Glutamatergic neuron (in vitro differentiated cells): ENCODE results near the gene ZFYVE19. TPM values are rescaled to one million over a fixed set of nuclear protein-coding genes. Genes with fewer than 3 reads are reported as not detected.

Experiments
- DNase-seq: peaks from one replicate; pipeline ENCODE4 v3.0.0; 2022
- H3K27ac Mint-ChIP-seq: one replicate; pipeline ENCODE4 v1.8.0; 2020; ENCODE audit warnings: mild to moderate bottlenecking, mixed read lengths, inconsistent platforms; ENCODE audit not compliant: unreplicated experiment
- H3K27me3 Mint-ChIP-seq: one replicate; pipeline ENCODE4 v1.8.0; 2020; ENCODE audit warnings: mild to moderate bottlenecking, moderate library complexity, mixed read lengths, inconsistent platforms; ENCODE audit not compliant: unreplicated experiment
- H3K36me3 Mint-ChIP-seq: one replicate; pipeline ENCODE4 v1.8.0; 2020; ENCODE audit warnings: mild to moderate bottlenecking, mixed read lengths, inconsistent platforms; ENCODE audit not compliant: unreplicated experiment
- H3K4me1 Mint-ChIP-seq: one replicate; pipeline ENCODE4 v1.8.0; 2020; ENCODE audit warnings: mild to moderate bottlenecking, low read depth, mixed read lengths, inconsistent platforms; ENCODE audit not compliant: unreplicated experiment
- H3K4me3 Mint-ChIP-seq: one replicate; pipeline ENCODE4 v1.8.0; 2020; ENCODE audit warnings: mild to moderate bottlenecking, mixed read lengths, inconsistent platforms; ENCODE audit not compliant: unreplicated experiment
- H3K9me3 Mint-ChIP-seq: one replicate; pipeline ENCODE4 v1.8.0; 2020; ENCODE audit warnings: mild to moderate bottlenecking, moderate library complexity, mixed read lengths, inconsistent platforms; ENCODE audit not compliant: unreplicated experiment
- total RNA-seq: library from RNA; stranded (reverse); fragmentation: NEBNext Ultra II Directional; extraction: Animal tissue kit (Norgen Biotek cat#: 25700); gene quantifications from one replicate; pipeline ENCODE4 v1.2.1, GENCODE V29; 2021; ENCODE audit not compliant: unreplicated experiment
- TF ChIP-seq, protein P1 (sequence below): fragments of 200-600 bp; sonication (generic); IDR thresholded peaks from one replicate; pipeline ENCODE4 v1.5.0; 2021; ENCODE audit not compliant: partially characterized antibody, unreplicated experiment

ZFYVE19 gene
- total RNA-seq, 1 donor from 2014 or later = 11.8 TPM

DNA sequence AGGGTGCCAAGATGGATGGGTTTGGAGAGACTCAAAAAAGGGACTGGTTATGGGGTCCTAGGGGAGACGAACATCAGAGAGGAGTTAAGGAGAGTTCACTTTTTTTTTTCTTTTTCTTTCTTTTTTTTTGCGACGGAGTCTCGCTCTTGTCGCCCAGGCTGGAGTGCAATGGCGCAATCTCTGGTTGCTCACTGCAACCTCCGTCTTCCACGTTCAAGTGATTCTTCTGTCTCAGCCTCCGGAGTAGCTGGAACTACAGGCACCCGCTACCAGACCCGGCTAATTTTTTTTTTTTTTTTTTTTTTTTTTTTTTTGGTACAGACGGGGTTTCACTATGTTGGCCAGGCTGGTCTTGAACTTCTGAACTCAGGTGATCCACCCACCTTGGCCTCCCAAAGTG, 38.1 kb downstream of the ZFYVE19 start:
- Mint-ChIP-seq H3K9me3 (peaks cover 3% of the 10 kb centered on the region), H3K36me3 (no peaks in the 10 kb centered on the region), H3K27ac (no peak overlapping the region), H3K4me1 (peaks cover 12% of the 10 kb centered on the region), H3K4me3 (peak overlapping the region; percentile 84), H3K27me3 (peaks cover 18% of the 10 kb centered on the region)
- DNase-seq = no peak
- TF ChIP-seq, protein P1, sequence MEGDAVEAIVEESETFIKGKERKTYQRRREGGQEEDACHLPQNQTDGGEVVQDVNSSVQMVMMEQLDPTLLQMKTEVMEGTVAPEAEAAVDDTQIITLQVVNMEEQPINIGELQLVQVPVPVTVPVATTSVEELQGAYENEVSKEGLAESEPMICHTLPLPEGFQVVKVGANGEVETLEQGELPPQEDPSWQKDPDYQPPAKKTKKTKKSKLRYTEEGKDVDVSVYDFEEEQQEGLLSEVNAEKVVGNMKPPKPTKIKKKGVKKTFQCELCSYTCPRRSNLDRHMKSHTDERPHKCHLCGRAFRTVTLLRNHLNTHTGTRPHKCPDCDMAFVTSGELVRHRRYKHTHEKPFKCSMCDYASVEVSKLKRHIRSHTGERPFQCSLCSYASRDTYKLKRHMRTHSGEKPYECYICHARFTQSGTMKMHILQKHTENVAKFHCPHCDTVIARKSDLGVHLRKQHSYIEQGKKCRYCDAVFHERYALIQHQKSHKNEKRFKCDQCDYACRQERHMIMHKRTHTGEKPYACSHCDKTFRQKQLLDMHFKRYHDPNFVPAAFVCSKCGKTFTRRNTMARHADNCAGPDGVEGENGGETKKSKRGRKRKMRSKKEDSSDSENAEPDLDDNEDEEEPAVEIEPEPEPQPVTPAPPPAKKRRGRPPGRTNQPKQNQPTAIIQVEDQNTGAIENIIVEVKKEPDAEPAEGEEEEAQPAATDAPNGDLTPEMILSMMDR = no peak

DNA sequence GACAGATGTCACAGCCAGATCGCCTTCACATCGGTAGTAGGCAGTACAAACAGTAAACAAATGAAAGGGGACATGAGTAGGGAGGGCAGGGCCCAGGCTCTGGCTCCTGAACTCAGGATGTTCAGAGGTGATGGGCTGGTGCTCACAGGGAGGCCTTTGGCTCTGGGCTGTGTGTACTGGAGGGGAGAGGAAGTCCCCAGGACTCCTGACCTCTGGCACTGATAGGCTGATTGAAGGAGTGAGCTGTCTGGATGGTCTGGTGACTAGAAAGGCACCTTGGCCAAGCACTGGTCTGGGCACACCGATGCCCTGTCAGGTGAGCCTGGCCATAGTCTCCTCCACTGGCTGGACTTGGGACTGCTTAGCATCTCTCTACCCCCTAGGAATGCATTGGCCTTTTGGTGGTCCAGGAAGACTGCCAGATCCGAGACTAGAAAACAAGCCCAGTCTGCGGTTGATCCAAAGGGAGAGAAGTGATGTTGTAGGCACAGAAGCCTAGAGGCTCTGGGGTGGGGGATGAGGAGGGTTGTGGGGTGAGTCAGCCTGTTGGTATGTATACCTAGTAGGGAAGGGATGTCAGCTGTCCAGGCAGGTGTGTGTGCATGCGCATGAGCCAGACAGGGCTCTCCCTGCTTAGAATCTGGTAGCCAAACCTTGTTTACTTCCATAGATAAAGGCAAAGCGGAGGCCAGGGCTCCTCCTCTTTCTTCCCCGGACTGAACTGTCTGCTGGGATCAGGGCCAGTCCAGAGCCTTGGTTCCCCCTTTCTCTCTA, 38.8 kb downstream of the ZFYVE19 start:
- DNase-seq = no peak
- TF ChIP-seq, protein P1 = no peak
- peak overlapping the region; percentile 38 for H3K4me3 Mint-ChIP-seq
- H3K36me3 Mint-ChIP-seq = no peaks in the 10 kb centered on the region
- peaks cover 3% of the 10 kb centered on the region for H3K9me3 Mint-ChIP-seq
- peaks cover 14% of the 10 kb centered on the region for H3K4me1 Mint-ChIP-seq
- peak overlapping the region; percentile 48 for H3K27ac Mint-ChIP-seq
- peaks cover 18% of the 10 kb centered on the region for H3K27me3 Mint-ChIP-seq

DNA sequence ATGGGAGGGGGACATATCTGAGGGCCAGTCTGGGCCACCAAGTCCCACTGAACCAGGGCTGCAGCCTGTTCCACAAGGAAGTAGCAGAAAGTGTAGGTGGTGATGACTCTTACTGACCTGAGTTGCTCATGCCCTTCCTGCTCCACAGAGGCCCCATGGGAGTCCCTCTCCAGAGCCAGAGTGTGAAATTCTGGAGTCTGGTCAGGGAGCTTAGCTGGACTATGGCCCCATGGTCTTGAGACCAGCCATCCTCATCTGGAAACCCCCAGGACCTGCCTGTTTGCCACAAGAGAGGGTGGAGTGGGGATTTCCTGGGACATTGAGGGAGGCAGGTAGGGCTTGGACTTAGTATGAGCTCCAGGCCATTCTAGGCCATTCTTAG, 39.9 kb downstream of the ZFYVE19 start:
- Mint-ChIP-seq H3K9me3 (peaks cover 3% of the 10 kb centered on the region), H3K27ac (no peak overlapping the region), H3K36me3 (no peaks in the 10 kb centered on the region), H3K4me3 (no peak overlapping the region), H3K27me3 (peaks cover 18% of the 10 kb centered on the region), H3K4me1 (peaks cover 14% of the 10 kb centered on the region)
- TF ChIP-seq, protein P1 = no peak
- no peak for DNase-seq

DNA sequence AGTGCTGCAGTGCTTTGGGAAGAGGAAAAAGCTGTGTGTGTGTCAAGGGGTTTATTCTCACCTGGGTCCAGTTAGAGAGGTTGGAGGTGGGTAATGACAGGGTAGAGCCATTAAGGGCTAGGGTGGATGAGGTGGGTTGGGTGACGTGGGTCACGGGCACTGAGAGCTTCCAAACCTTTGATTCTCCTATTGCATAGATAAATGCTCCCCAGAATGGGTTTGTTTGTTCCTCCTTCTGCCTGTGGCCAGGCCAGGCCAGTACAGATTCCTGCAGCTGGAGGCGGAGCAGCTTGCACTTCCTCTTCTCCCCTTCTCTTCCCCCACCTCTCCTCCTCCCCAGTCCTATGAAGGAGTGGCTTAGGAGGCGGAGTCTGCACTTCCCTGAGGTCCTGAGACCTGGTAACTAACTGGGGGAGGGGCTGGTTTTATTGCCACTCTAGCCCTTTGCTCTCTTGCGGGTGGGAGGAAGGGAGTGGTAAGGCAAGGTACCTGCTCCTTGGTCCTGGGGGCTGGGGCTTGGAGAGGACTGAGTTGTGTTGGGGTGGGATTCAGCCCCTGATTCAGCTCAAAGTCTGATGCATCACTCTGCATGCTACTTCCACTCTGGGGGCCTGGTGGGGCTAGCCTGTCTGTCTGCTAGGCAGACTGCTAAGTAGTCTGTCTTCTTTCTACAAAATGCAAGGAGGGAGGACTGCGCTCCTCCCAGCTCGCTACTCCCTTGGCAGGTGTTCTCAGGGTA, 40.5 kb downstream of the ZFYVE19 start:
- H3K36me3 Mint-ChIP-seq = no peaks in the 10 kb centered on the region
- DNase-seq = no peak

More for the DNA sequence above, 40.5 kb downstream of the ZFYVE19 start:
- Mint-ChIP-seq H3K4me1 (peaks cover 14% of the 10 kb centered on the region), H3K9me3 (peaks cover 3% of the 10 kb centered on the region), H3K27ac (peak overlapping the region; percentile 4), H3K27me3 (peaks cover 18% of the 10 kb centered on the region), H3K4me3 (peak overlapping the region; percentile 17)
- TF ChIP-seq, protein P1 = no peak
